ENCODE data around the gene SAXO1.
A peak's percentile ranks its signal among the peaks of the same experiment; 100 is the strongest.

SAXO1 gene

DNA sequence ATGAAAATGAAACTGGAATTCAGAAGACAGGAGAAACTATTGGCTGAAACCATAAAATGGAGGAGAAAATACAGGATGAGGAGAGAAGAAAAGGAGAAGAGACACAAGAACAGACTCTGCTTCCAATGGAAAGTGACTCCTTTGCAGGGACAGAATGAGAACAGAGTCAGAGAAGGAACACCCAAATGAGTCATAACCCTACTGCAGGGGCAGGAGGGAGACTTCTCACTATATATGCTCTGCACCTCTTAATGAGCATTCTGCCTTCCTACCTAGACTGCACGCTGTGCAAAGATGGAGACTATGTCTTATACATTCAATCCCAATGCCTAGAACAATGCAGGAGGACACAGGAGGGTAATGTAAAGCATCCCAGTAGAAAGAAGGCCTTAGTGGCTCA lies 2.1 kb downstream of the SAXO1 start:
- Histone ChIP-seq H3K9me3 (ENCODE audit: control insufficient read depth, insufficient read depth, low read length) (no peaks in the 10 kb centered on the region), H3K27me3 (ENCODE audit: control insufficient read depth, low read length) (peaks cover 2% of the 10 kb centered on the region; the same call in 1 of the 2 replicates), H4K20me1 (ENCODE audit: control insufficient read depth, insufficient read depth, low read depth, low read length) (no peaks in the 10 kb centered on the region), H3K4me3 (ENCODE audit: low read length) (no peak overlapping the region), H3K4me1 (ENCODE audit: control insufficient read depth, low read length) (no peaks in the 10 kb centered on the region), H3K27ac (ENCODE audit: low read depth, low read length) (no peak overlapping the region), H3F3A (ENCODE audit: control insufficient read depth, insufficient read depth) (no peaks in the 10 kb centered on the region), H3K36me3 (ENCODE audit: control insufficient read depth, low read length) (no peaks in the 10 kb centered on the region), H3K79me2 (ENCODE audit: control insufficient read depth, low read length) (no peaks in the 10 kb centered on the region), H3K9me2 (replicated peaks; ENCODE audit: control insufficient read depth, low read length) (no peaks in the 10 kb centered on the region), H3K4me2 (ENCODE audit: low read length) (no peak overlapping the region)
- TF ChIP-seq, protein P1, sequence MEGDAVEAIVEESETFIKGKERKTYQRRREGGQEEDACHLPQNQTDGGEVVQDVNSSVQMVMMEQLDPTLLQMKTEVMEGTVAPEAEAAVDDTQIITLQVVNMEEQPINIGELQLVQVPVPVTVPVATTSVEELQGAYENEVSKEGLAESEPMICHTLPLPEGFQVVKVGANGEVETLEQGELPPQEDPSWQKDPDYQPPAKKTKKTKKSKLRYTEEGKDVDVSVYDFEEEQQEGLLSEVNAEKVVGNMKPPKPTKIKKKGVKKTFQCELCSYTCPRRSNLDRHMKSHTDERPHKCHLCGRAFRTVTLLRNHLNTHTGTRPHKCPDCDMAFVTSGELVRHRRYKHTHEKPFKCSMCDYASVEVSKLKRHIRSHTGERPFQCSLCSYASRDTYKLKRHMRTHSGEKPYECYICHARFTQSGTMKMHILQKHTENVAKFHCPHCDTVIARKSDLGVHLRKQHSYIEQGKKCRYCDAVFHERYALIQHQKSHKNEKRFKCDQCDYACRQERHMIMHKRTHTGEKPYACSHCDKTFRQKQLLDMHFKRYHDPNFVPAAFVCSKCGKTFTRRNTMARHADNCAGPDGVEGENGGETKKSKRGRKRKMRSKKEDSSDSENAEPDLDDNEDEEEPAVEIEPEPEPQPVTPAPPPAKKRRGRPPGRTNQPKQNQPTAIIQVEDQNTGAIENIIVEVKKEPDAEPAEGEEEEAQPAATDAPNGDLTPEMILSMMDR (IDR thresholded peaks at IDR 0.05; ENCODE audit: low read depth, low read length, poor library complexity, severe bottlenecking), result no peak
- TF ChIP-seq EZH2phosphoT487 (IDR thresholded peaks at IDR 0.05; ENCODE audit: borderline replicate concordance, low read length), result no peak

DNA sequence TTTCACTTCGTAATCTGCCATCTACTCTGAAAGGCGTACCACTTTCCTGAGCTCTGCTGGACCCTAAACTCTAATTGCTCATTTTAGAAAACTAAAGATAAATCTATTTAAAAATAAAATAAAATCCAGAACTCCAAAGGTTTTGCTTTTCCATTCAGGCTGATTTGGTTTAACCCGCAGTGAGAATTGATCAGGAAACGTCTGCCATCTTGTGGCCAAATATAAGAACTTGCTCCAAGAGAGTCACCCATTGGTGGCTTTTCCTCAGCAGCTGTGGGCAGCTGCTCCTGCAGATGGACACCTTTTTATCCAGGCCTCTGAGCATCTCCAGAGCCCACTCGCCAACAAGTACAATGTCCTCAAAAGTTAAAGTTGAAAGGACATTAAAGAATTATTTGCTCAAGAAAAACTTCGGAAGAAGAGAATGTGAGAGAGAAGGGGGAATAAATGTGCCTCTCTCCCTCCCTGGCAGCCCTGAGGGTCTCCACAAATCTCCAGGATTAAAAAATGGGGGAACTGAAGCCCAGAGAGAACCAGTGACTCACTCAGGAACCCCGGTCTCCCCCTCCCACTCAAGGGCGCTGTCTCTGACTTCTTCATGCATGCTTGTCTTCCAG lies 4.1 kb downstream of the SAXO1 start:
- Histone ChIP-seq H4K20me1 (ENCODE audit: control insufficient read depth, insufficient read depth, low read depth, low read length) (no peaks in the 10 kb centered on the region), H3K4me2 (ENCODE audit: low read length) (no peak overlapping the region), H3K36me3 (ENCODE audit: control insufficient read depth, low read length) (no peaks in the 10 kb centered on the region), H3K27ac (ENCODE audit: low read depth, low read length) (no peak overlapping the region), H3K27me3 (ENCODE audit: control insufficient read depth, low read length) (peaks cover 2% of the 10 kb centered on the region; the same call in 1 of the 2 replicates), H3F3A (ENCODE audit: control insufficient read depth, insufficient read depth) (no peaks in the 10 kb centered on the region), H3K79me2 (ENCODE audit: control insufficient read depth, low read length) (no peaks in the 10 kb centered on the region), H3K4me3 (ENCODE audit: low read length) (no peak overlapping the region), H3K9me3 (ENCODE audit: control insufficient read depth, insufficient read depth, low read length) (no peaks in the 10 kb centered on the region), H3K9me2 (replicated peaks; ENCODE audit: control insufficient read depth, low read length) (no peaks in the 10 kb centered on the region), H3K4me1 (ENCODE audit: control insufficient read depth, low read length) (no peaks in the 10 kb centered on the region)
- TF ChIP-seq EZH2phosphoT487 (IDR thresholded peaks at IDR 0.05; ENCODE audit: borderline replicate concordance, low read length), result no peak
- TF ChIP-seq, protein P1 (IDR thresholded peaks at IDR 0.05; ENCODE audit: low read depth, low read length, poor library complexity, severe bottlenecking), result peak; percentile 54

DNA sequence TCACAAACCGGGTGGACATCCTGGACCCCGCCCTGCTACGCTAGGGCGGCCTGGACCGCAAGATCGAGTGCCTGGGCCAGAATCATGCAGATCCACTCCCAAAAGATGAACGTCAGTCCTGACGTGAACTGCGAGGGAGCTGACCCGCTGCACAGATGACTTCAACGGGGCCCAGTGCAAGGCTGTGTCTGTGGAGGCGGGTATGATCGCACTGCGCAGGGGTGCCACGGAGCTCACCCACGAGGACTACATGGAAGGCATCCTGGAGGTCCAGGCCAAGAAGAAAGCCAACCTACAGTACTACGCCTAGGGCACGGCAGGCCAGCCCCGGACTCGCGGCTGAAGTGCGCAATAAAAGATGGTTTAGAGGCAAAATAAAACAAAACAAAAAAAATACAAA lies 5.2 kb downstream of the SAXO1 start:
- Histone ChIP-seq H3K9me2 (replicated peaks; ENCODE audit: control insufficient read depth, low read length) (no peaks in the 10 kb centered on the region), H3K9me3 (ENCODE audit: control insufficient read depth, insufficient read depth, low read length) (no peaks in the 10 kb centered on the region), H3K4me1 (ENCODE audit: control insufficient read depth, low read length) (no peaks in the 10 kb centered on the region), H3F3A (ENCODE audit: control insufficient read depth, insufficient read depth) (no peaks in the 10 kb centered on the region), H3K4me2 (ENCODE audit: low read length) (no peak overlapping the region), H3K27me3 (ENCODE audit: control insufficient read depth, low read length) (peaks cover 2% of the 10 kb centered on the region; the same call in 1 of the 2 replicates), H3K36me3 (ENCODE audit: control insufficient read depth, low read length) (no peaks in the 10 kb centered on the region), H3K4me3 (ENCODE audit: low read length) (no peak overlapping the region), H4K20me1 (ENCODE audit: control insufficient read depth, insufficient read depth, low read depth, low read length) (no peaks in the 10 kb centered on the region), H3K79me2 (ENCODE audit: control insufficient read depth, low read length) (no peaks in the 10 kb centered on the region), H3K27ac (ENCODE audit: low read depth, low read length) (no peak overlapping the region)
- TF ChIP-seq, protein P1 (IDR thresholded peaks at IDR 0.05; ENCODE audit: low read depth, low read length, poor library complexity, severe bottlenecking), result no peak
- no peak for TF ChIP-seq EZH2phosphoT487 (IDR thresholded peaks at IDR 0.05; ENCODE audit: borderline replicate concordance, low read length)
